HEK293 (cell line): Measurements from ENCODE around the gene MRPL28.

Experiments used
- CTCF ChIA-PET: fragments of 350-600 bp; formaldehyde crosslinking; extraction: SDS; loops from one replicate; lab custom pipeline; 2021; ENCODE audit warnings: antibody characterized with exemption; lab: Yijun Ruan, JAX
- POLR2A ChIA-PET: fragments of 300-600 bp; formaldehyde crosslinking; extraction: SDS; loops from one replicate; lab custom pipeline; 2020; ENCODE audit warnings: antibody characterized with exemption, inconsistent platforms; lab: Yijun Ruan, JAX
- H3K27ac ChIP-seq: fragments of 200-500 bp; sonication (Bioruptor generic); 2 replicates; pipeline ENCODE4 v1.5.1; 2014; ENCODE audit warnings: low read depth, low read length, control low read depth, inconsistent platforms; ENCODE audit errors: extremely low read depth
- H3K36me3 ChIP-seq, 2 experiments: fragments of 200-500 bp in 1 of 2; sonication (Bioruptor generic) in 1 of 2; 1 replicate in 1 of 2; 2 replicates in 1 of 2; pipeline ENCODE4 v1.5.1; 2014 to 2017; ENCODE audit warnings: inconsistent platforms in 2 of 2, low read length in 2 of 2; ENCODE audit not compliant: control insufficient read depth in 2 of 2, insufficient read depth in 1 of 2
- H3K4me1 ChIP-seq: fragments of 200-500 bp; sonication (Bioruptor generic); 2 replicates; pipeline ENCODE4 v1.5.1; 2014; ENCODE audit warnings: mild to moderate bottlenecking, low read length, inconsistent platforms; ENCODE audit not compliant: control insufficient read depth, insufficient read depth
- H3K4me3 ChIP-seq: 2 replicates; pipeline ENCODE4 v1.5.1; 2011; ENCODE audit warnings: low read depth, mild to moderate bottlenecking, control low read depth, low read length, moderate library complexity
- H3K9me3 ChIP-seq: fragments of 200-500 bp; sonication (Bioruptor generic); 2 replicates; pipeline ENCODE4 v1.5.1; 2014; ENCODE audit warnings: low read depth, low read length, inconsistent platforms; ENCODE audit not compliant: control insufficient read depth, insufficient read depth
- GLI2 ChIP-seq: fragments of 450-650 bp; formaldehyde crosslinking; IDR thresholded peaks from 2 replicates; pipeline ENCODE4; 2017; ENCODE audit warnings: missing biosample characterization, missing genetic modification characterization, low read depth, borderline replicate concordance
- GLIS1 ChIP-seq: fragments of 450-650 bp; formaldehyde crosslinking; IDR thresholded peaks from 2 replicates; pipeline ENCODE4 v1.5.1; 2016; ENCODE audit warnings: missing biosample characterization, missing genetic modification characterization
- MYNN ChIP-seq: fragments of 450-650 bp; formaldehyde crosslinking; IDR thresholded peaks from 2 replicates; pipeline ENCODE4 v1.5.1; 2016; ENCODE audit warnings: missing biosample characterization, missing genetic modification characterization, borderline replicate concordance
- REPIN1 ChIP-seq: fragments of 450-650 bp; formaldehyde crosslinking; IDR thresholded peaks from 2 replicates; pipeline ENCODE4 v1.5.1; 2017; ENCODE audit warnings: missing biosample characterization, missing genetic modification characterization, low read depth
- SCRT1 ChIP-seq: fragments of 450-650 bp; formaldehyde crosslinking; IDR thresholded peaks from 2 replicates; pipeline ENCODE4 v1.5.1; 2016; ENCODE audit warnings: missing biosample characterization, missing genetic modification characterization, borderline replicate concordance
- ZFHX2 ChIP-seq: fragments of 450-650 bp; formaldehyde crosslinking; conservative IDR thresholded peaks from 2 replicates; pipeline ENCODE4 v1.5.1; 2016; ENCODE audit warnings: missing biosample characterization, missing genetic modification characterization
- ZFP41 ChIP-seq: fragments of 450-650 bp; formaldehyde crosslinking; IDR thresholded peaks from 2 replicates; pipeline ENCODE4 v1.5.1; 2016; ENCODE audit warnings: missing biosample characterization, missing genetic modification characterization, borderline replicate concordance
- ZNF311 ChIP-seq: fragments of 450-650 bp; formaldehyde crosslinking; IDR thresholded peaks from 2 replicates; pipeline ENCODE4 v1.5.1; 2017; ENCODE audit warnings: missing biosample characterization, missing genetic modification characterization, borderline replicate concordance
- ZNF48 ChIP-seq: fragments of 450-650 bp; formaldehyde crosslinking; IDR thresholded peaks from 2 replicates; pipeline ENCODE4 v1.5.1; 2016; ENCODE audit warnings: missing biosample characterization, missing genetic modification characterization
- ZNF549 ChIP-seq: fragments of 450-650 bp; IDR thresholded peaks from 2 replicates; pipeline ENCODE4 v1.5.1; 2018; ENCODE audit warnings: missing biosample characterization, missing genetic modification characterization, mild to moderate bottlenecking, inconsistent platforms, moderate library complexity
- ZNF571 ChIP-seq: fragments of 450-650 bp; formaldehyde crosslinking; IDR thresholded peaks from 2 replicates; pipeline ENCODE4 v1.5.0; 2017; ENCODE audit warnings: missing biosample characterization, missing genetic modification characterization
- TF ChIP-seq, protein P1 (sequence below): fragments of 450-650 bp; formaldehyde crosslinking; conservative IDR thresholded peaks from 2 replicates; pipeline ENCODE4 v1.5.1; 2016; ENCODE audit warnings: low read depth, missing biosample characterization, missing genetic modification characterization
- TF ChIP-seq, protein P2 (sequence below): fragments of 450-650 bp; formaldehyde crosslinking; IDR thresholded peaks from 2 replicates; pipeline ENCODE4 v1.5.1; 2016; ENCODE audit warnings: missing biosample characterization, missing genetic modification characterization
- TF ChIP-seq, protein P3 (sequence below): fragments of 450-650 bp; formaldehyde crosslinking; IDR thresholded peaks from 2 replicates; pipeline ENCODE4 v1.5.1; 2016; ENCODE audit warnings: missing biosample characterization, missing genetic modification characterization
- TF ChIP-seq, protein P4 (sequence below): fragments of 450-650 bp; formaldehyde crosslinking; IDR thresholded peaks from 2 replicates; pipeline ENCODE4 v1.5.1; 2017; ENCODE audit warnings: missing biosample characterization, missing genetic modification characterization
- TF ChIP-seq, protein P5 (sequence below): fragments of 450-650 bp; formaldehyde crosslinking; IDR thresholded peaks from 2 replicates; pipeline ENCODE4 v1.5.1; 2016; ENCODE audit warnings: missing biosample characterization, missing genetic modification characterization

MRPL28 gene

DNA sequence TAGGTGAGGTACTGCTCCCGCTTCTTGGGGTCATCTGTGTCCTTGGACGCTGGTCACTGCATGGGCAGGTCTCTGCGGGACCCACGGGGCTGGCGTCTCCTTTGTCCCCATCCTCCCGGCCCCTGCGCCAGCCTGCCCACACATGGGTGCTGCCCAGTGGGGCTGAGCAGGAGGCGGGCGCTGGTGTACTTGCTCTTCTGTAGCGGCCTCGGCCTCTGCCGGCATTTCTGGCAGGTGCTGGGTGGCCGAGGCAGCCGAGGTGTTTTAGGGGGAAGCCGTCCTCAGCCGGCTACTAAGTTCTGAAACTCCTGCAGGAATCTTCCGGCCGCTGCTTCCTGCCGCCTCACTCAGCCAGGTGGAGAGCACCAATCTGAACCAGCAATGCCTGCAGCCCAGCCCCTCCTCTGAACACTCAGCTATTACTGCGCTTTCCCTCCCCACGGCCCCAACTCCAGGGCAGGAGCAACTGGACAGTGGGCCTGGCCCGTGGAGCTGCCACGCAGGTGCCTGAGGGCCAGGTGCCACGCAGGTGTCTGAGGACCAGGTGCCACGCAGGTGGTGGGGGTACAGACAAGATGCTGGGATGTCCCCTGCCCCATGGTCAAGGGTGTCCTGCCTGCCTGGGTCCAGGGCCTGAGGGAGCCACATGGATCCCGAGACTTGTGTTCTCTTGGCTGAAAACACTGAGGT lies 41.4 kb upstream of the MRPL28 start:
- H3K27ac ChIP-seq: no peak overlapping the region

DNA sequence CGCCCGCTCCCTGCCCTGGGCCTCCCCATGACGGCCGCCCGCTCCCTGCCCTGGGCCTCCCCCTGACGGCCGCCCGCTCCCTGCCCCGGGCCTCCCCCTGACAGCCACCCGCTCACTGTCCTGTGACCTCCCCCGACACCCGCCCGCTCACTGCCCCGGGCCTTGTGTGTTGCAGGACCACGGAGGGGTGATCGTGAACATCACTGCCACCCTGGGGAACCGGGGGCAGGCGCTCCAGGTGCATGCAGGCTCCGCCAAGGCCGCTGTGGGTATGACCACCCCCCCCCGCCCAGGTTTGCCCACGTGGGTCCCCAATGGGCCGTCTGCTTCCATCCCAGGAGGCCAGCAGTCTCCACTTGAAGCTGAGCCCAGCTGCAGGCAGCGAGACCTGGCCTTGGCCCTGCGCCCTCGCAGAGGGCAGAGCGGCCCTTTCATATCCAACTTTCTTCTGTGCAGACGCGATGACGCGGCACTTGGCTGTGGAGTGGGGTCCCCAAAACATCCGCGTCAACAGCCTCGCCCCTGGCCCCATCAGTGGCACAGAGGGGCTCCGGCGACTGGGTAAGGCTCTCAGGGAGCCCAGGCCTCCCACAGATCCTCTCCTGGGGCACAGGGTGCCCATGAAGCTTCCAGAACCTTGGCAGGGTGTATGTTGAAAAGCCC lies 40.3 kb upstream of the MRPL28 start:
- no peak for TF ChIP-seq ZNF571
- TF ChIP-seq, protein P1, sequence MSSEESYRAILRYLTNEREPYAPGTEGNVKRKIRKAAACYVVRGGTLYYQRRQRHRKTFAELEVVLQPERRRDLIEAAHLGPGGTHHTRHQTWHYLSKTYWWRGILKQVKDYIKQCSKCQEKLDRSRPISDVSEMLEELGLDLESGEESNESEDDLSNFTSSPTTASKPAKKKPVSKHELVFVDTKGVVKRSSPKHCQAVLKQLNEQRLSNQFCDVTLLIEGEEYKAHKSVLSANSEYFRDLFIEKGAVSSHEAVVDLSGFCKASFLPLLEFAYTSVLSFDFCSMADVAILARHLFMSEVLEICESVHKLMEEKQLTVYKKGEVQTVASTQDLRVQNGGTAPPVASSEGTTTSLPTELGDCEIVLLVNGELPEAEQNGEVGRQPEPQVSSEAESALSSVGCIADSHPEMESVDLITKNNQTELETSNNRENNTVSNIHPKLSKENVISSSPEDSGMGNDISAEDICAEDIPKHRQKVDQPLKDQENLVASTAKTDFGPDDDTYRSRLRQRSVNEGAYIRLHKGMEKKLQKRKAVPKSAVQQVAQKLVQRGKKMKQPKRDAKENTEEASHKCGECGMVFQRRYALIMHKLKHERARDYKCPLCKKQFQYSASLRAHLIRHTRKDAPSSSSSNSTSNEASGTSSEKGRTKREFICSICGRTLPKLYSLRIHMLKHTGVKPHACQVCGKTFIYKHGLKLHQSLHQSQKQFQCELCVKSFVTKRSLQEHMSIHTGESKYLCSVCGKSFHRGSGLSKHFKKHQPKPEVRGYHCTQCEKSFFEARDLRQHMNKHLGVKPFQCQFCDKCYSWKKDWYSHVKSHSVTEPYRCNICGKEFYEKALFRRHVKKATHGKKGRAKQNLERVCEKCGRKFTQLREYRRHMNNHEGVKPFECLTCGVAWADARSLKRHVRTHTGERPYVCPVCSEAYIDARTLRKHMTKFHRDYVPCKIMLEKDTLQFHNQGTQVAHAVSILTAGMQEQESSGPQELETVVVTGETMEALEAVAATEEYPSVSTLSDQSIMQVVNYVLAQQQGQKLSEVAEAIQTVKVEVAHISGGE (tag by site-specific recombination): no peak
- TF ChIP-seq, all 188 proteins: peak for 0
- ChIA-PET POLR2A (no interaction called here), CTCF (interaction anchor here (1.0 kb wide), 1 partner anchor 19 kb away, joined by 3 read pairs; no protein-coding TSS in a partner anchor)
- H3K36me3 ChIP-seq: peaks cover 0 to 15% of the 10 kb centered on the region in 2 experiments; a peak in 2 of 3 replicates
- H3K27ac ChIP-seq: no peak overlapping the region
- H3K9me3 ChIP-seq: no peaks in the 10 kb centered on the region
- no peak overlapping the region for H3K4me3 ChIP-seq
- no peaks in the 10 kb centered on the region for H3K4me1 ChIP-seq

More for the DNA sequence above, 41.4 kb upstream of the MRPL28 start:
- TF ChIP-seq ZFP41 (no peak), ZNF48 (tag by site-specific recombination) (no peak), MYNN (tag by site-specific recombination) (no peak), GLIS1 (no peak), ZFHX2 (no peak), ZNF549 (tag by site-specific recombination) (no peak), GLI2 (tag by site-specific recombination) (no peak), SCRT1 (tag by site-specific recombination) (no peak), REPIN1 (tag by site-specific recombination) (no peak), ZNF311 (tag by site-specific recombination) (no peak)
- TF ChIP-seq, protein P2, sequence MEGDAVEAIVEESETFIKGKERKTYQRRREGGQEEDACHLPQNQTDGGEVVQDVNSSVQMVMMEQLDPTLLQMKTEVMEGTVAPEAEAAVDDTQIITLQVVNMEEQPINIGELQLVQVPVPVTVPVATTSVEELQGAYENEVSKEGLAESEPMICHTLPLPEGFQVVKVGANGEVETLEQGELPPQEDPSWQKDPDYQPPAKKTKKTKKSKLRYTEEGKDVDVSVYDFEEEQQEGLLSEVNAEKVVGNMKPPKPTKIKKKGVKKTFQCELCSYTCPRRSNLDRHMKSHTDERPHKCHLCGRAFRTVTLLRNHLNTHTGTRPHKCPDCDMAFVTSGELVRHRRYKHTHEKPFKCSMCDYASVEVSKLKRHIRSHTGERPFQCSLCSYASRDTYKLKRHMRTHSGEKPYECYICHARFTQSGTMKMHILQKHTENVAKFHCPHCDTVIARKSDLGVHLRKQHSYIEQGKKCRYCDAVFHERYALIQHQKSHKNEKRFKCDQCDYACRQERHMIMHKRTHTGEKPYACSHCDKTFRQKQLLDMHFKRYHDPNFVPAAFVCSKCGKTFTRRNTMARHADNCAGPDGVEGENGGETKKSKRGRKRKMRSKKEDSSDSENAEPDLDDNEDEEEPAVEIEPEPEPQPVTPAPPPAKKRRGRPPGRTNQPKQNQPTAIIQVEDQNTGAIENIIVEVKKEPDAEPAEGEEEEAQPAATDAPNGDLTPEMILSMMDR: no peak
- TF ChIP-seq, protein P3, sequence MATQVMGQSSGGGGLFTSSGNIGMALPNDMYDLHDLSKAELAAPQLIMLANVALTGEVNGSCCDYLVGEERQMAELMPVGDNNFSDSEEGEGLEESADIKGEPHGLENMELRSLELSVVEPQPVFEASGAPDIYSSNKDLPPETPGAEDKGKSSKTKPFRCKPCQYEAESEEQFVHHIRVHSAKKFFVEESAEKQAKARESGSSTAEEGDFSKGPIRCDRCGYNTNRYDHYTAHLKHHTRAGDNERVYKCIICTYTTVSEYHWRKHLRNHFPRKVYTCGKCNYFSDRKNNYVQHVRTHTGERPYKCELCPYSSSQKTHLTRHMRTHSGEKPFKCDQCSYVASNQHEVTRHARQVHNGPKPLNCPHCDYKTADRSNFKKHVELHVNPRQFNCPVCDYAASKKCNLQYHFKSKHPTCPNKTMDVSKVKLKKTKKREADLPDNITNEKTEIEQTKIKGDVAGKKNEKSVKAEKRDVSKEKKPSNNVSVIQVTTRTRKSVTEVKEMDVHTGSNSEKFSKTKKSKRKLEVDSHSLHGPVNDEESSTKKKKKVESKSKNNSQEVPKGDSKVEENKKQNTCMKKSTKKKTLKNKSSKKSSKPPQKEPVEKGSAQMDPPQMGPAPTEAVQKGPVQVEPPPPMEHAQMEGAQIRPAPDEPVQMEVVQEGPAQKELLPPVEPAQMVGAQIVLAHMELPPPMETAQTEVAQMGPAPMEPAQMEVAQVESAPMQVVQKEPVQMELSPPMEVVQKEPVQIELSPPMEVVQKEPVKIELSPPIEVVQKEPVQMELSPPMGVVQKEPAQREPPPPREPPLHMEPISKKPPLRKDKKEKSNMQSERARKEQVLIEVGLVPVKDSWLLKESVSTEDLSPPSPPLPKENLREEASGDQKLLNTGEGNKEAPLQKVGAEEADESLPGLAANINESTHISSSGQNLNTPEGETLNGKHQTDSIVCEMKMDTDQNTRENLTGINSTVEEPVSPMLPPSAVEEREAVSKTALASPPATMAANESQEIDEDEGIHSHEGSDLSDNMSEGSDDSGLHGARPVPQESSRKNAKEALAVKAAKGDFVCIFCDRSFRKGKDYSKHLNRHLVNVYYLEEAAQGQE (tag by site-specific recombination): no peak
- TF ChIP-seq, protein P4, sequence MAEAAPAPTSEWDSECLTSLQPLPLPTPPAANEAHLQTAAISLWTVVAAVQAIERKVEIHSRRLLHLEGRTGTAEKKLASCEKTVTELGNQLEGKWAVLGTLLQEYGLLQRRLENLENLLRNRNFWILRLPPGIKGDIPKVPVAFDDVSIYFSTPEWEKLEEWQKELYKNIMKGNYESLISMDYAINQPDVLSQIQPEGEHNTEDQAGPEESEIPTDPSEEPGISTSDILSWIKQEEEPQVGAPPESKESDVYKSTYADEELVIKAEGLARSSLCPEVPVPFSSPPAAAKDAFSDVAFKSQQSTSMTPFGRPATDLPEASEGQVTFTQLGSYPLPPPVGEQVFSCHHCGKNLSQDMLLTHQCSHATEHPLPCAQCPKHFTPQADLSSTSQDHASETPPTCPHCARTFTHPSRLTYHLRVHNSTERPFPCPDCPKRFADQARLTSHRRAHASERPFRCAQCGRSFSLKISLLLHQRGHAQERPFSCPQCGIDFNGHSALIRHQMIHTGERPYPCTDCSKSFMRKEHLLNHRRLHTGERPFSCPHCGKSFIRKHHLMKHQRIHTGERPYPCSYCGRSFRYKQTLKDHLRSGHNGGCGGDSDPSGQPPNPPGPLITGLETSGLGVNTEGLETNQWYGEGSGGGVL: no peak
- TF ChIP-seq, protein P5, sequence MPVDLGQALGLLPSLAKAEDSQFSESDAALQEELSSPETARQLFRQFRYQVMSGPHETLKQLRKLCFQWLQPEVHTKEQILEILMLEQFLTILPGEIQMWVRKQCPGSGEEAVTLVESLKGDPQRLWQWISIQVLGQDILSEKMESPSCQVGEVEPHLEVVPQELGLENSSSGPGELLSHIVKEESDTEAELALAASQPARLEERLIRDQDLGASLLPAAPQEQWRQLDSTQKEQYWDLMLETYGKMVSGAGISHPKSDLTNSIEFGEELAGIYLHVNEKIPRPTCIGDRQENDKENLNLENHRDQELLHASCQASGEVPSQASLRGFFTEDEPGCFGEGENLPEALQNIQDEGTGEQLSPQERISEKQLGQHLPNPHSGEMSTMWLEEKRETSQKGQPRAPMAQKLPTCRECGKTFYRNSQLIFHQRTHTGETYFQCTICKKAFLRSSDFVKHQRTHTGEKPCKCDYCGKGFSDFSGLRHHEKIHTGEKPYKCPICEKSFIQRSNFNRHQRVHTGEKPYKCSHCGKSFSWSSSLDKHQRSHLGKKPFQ (tag by site-specific recombination): no peak
- TF ChIP-seq, all 188 proteins: peak for 0
- ChIA-PET CTCF (interaction anchor here (0.6 to 1.0 kb wide), 2 partner anchors 20 to 22 kb away, joined by 3 to 6 read pairs; no protein-coding TSS in a partner anchor), POLR2A (interaction anchor here (1.0 kb wide), 1 partner anchor 39 kb away, joined by 5 read pairs; no protein-coding TSS in a partner anchor)
- no peaks in the 10 kb centered on the region for H3K9me3 ChIP-seq
- no peak overlapping the region for H3K4me3 ChIP-seq
- no peaks in the 10 kb centered on the region for H3K4me1 ChIP-seq
- H3K36me3 ChIP-seq: peaks cover 0 to 15% of the 10 kb centered on the region in 2 experiments; a peak in 2 of 3 replicates
